CD14-positive monocyte (primary cell): ENCODE data around the gene OSBPL6. TPM values are rescaled to one million over a fixed set of nuclear protein-coding genes. Genes with fewer than 3 reads are reported as not detected.

Experiments used
- DNase-seq, 3 donors: peaks; one replicate each; pipeline ENCODE4 v3.0.0-alpha.2; 2011 to 2022
- H2AFZ ChIP-seq: 2 replicates; pipeline ENCODE4 v1.6.0; 2012; ENCODE audit warnings: mild to moderate bottlenecking, low read depth, low read length, inconsistent platforms; ENCODE audit not compliant: insufficient read depth, poor library complexity, severe bottlenecking
- H3K27ac ChIP-seq, 2 donors: 1 replicate in 1 of 2; 2 replicates in 1 of 2; pipeline ENCODE4 v1.5.1; 2012 to 2013; ENCODE audit warnings: low read length in 2 of 2, control low read depth in 1 of 2, inconsistent platforms in 1 of 2, low read depth in 1 of 2, mild to moderate bottlenecking in 1 of 2
- H3K27me3 ChIP-seq, 2 donors: one replicate each; pipeline versions ENCODE4 v1.6.0 to v1.6.1; 2011 to 2013; ENCODE audit warnings: low read length in 2 of 2; ENCODE audit not compliant: control insufficient read depth in 2 of 2, insufficient read depth in 2 of 2
- H3K36me3 ChIP-seq, 2 donors: replicated peaks in 1 of 2; 1 replicate in 1 of 2; 2 replicates in 1 of 2; pipeline versions ENCODE4 v1.5.1 to v1.6.1; 2012 to 2013; ENCODE audit warnings: low read length in 2 of 2, control low read depth in 1 of 2, inconsistent platforms in 1 of 2, mild to moderate bottlenecking in 1 of 2; ENCODE audit not compliant: insufficient read depth in 2 of 2, control insufficient read depth in 1 of 2
- H3K4me1 ChIP-seq, 2 donors: 1 replicate in 1 of 2; 2 replicates in 1 of 2; pipeline versions ENCODE4 v1.5.1 to v1.6.1; 2012 to 2013; ENCODE audit warnings: low read length in 2 of 2, control low read depth in 1 of 2, inconsistent platforms in 1 of 2, mild to moderate bottlenecking in 1 of 2, moderate library complexity in 1 of 2; ENCODE audit not compliant: insufficient read depth in 2 of 2, control insufficient read depth in 1 of 2
- H3K4me2 ChIP-seq: replicated peaks from 2 replicates; pipeline ENCODE3; 2012; ENCODE audit warnings: low read length, moderate library complexity, mild to moderate bottlenecking; ENCODE audit not compliant: poor library complexity, severe bottlenecking; ENCODE audit errors: extremely low read depth
- H3K4me3 ChIP-seq, 3 experiments: fragments of 200-600 bp in 1 of 3; sonication (generic) in 1 of 3; replicated peaks in 1 of 3; 1 replicate in 2 of 3; 2 replicates in 1 of 3; pipeline ENCODE4 v1.5.1; 2011 to 2013; ENCODE audit warnings: low read length in 3 of 3, mild to moderate bottlenecking in 3 of 3, control low read depth in 2 of 3, low read depth in 2 of 3, inconsistent platforms in 1 of 3, moderate library complexity in 1 of 3
- H3K79me2 ChIP-seq: 2 replicates; pipeline ENCODE4 v1.6.0; 2012; ENCODE audit warnings: mild to moderate bottlenecking, control low read depth, inconsistent platforms, low read length, moderate library complexity; ENCODE audit not compliant: insufficient read depth
- H3K9ac ChIP-seq: 2 replicates; pipeline ENCODE4 v1.6.0; 2017; ENCODE audit warnings: low read length, mild to moderate bottlenecking; ENCODE audit not compliant: insufficient read depth, poor library complexity, severe bottlenecking
- H3K9me3 ChIP-seq, 2 donors: replicated peaks in 1 of 2; 1 replicate in 1 of 2; 2 replicates in 1 of 2; pipeline versions ENCODE4 v1.5.1 to v1.6.1; 2012 to 2013; ENCODE audit warnings: low read length in 2 of 2, control low read depth in 1 of 2; ENCODE audit not compliant: control insufficient read depth in 1 of 2, insufficient read depth in 1 of 2
- H4K20me1 ChIP-seq: 2 replicates; pipeline ENCODE4 v1.6.0; 2012; ENCODE audit warnings: mild to moderate bottlenecking, low read length, control low read depth, moderate library complexity; ENCODE audit not compliant: insufficient read depth
- H3K27ac Mint-ChIP-seq, 7 donors: one replicate each; pipeline ENCODE4 v1.8.0; 2020; ENCODE audit warnings: mild to moderate bottlenecking in 7 of 7, mixed read lengths in 7 of 7, moderate library complexity in 6 of 7, inconsistent platforms in 2 of 7
- H3K27me3 Mint-ChIP-seq, 3 donors: one replicate each; pipeline ENCODE4 v1.8.0; 2021 to 2022; ENCODE audit warnings: low read depth in 3 of 3, mild to moderate bottlenecking in 3 of 3, mixed read lengths in 3 of 3, moderate library complexity in 3 of 3, inconsistent platforms in 1 of 3
- H3K36me3 Mint-ChIP-seq, 2 donors: one replicate each; pipeline ENCODE4 v1.8.0; 2020; ENCODE audit warnings: mixed read lengths in 2 of 2, inconsistent platforms in 1 of 2, mild to moderate bottlenecking in 1 of 2
- H3K4me1 Mint-ChIP-seq: one replicate; pipeline ENCODE4 v1.8.0; 2020; ENCODE audit warnings: mild to moderate bottlenecking, mixed read lengths
- H3K4me3 Mint-ChIP-seq, 2 donors: one replicate each; pipeline ENCODE4 v1.8.0; 2020; ENCODE audit warnings: mild to moderate bottlenecking in 2 of 2, mixed read lengths in 2 of 2, moderate library complexity in 1 of 2
- H3K9me3 Mint-ChIP-seq, 7 donors: one replicate each; pipeline ENCODE4 v1.8.0; 2020 to 2022; ENCODE audit warnings: mixed read lengths in 7 of 7, mild to moderate bottlenecking in 6 of 7, moderate library complexity in 6 of 7, inconsistent platforms in 2 of 7
- WGBS: methylation state at CpG from one replicate; pipeline ENCODE4 v1.1.5; 2013; ENCODE audit warnings: missing lambda C conversion rate; ENCODE audit not compliant: insufficient coverage; 5-methylcytosine and 5-hydroxymethylcytosine counted together
- intact Hi-C, 2 donors: fragments of 100-400 bp; cut with micrococcal nuclease; formaldehyde crosslinking; loops; one replicate each; pipeline versions ENCODE4 v1.15.0 to v1.15.1; 2023
- polyA plus RNA-seq, 3 donors: library from polyadenylated mRNA; depleted of rRNA in 1 of 3; unstranded in 2 of 3; stranded (reverse) in 1 of 3; fragments of 300-500 nt in 2 of 3; fragments of >200 nt in 1 of 3; fragmentation: Illumina TruSeq in 2 of 3; gene quantifications; 1 replicate in 2 of 3; 2 replicates in 1 of 3; pipeline ENCODE4 v1.2.3, GENCODE V29; 2012 to 2021
- TF ChIP-seq, protein P1 (sequence below): fragments of 200-600 bp; IDR thresholded peaks from one replicate; pipeline ENCODE4 v1.8.0; 2022; ENCODE audit warnings: antibody characterized with exemption, mild to moderate bottlenecking

OSBPL6 gene
- polyA plus RNA-seq, 3 donors: not detected

DNA sequence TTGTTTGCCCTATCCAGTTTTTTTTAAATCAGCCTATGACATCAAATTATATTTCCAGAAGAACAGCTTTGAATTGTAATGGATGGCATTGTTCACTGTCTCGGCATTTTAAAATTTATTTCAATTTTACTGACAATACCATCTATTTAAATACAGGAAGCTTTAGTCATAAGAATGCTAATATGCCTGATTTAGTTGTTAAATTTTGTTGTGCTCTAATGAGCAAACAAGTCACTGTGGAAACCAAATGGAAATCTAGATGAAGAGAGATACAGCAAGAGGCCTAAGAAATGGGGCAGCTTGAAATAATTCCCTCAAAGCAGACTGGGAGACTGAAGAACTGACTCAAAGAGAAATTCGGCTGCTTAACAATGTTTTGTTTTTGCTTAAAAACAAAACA lies 76.8 kb downstream of the OSBPL6 start:
- Mint-ChIP-seq H3K36me3 (no peaks in the 10 kb centered on the region), H3K27ac (no peak overlapping the region), H3K9me3 (no peaks in the 10 kb centered on the region), H3K27me3 (peaks cover 0 to 4% (median 0%) of the 10 kb centered on the region in 3 donors), H3K4me3 (no peak overlapping the region), H3K4me1 (peaks cover 4% of the 10 kb centered on the region)
- Histone ChIP-seq H2AFZ (no peak overlapping the region), H3K36me3 (no peaks in the 10 kb centered on the region), H3K4me3 (no peak overlapping the region), H3K4me2 (no peak overlapping the region), H4K20me1 (no peaks in the 10 kb centered on the region), H3K79me2 (no peaks in the 10 kb centered on the region), H3K4me1 (peaks cover 5 to 7% of the 10 kb centered on the region in 2 donors), H3K27me3 (no peaks in the 10 kb centered on the region), H3K27ac (no peak overlapping the region), H3K9me3 (no peaks in the 10 kb centered on the region), H3K9ac (no peak overlapping the region)
- TF ChIP-seq, protein P1, sequence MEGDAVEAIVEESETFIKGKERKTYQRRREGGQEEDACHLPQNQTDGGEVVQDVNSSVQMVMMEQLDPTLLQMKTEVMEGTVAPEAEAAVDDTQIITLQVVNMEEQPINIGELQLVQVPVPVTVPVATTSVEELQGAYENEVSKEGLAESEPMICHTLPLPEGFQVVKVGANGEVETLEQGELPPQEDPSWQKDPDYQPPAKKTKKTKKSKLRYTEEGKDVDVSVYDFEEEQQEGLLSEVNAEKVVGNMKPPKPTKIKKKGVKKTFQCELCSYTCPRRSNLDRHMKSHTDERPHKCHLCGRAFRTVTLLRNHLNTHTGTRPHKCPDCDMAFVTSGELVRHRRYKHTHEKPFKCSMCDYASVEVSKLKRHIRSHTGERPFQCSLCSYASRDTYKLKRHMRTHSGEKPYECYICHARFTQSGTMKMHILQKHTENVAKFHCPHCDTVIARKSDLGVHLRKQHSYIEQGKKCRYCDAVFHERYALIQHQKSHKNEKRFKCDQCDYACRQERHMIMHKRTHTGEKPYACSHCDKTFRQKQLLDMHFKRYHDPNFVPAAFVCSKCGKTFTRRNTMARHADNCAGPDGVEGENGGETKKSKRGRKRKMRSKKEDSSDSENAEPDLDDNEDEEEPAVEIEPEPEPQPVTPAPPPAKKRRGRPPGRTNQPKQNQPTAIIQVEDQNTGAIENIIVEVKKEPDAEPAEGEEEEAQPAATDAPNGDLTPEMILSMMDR: no peak
- DNase-seq: no peak
- intact Hi-C loops: no loop called here
- WGBS: no CpG with 5 or more reads among the region's 2 CpGs

DNA sequence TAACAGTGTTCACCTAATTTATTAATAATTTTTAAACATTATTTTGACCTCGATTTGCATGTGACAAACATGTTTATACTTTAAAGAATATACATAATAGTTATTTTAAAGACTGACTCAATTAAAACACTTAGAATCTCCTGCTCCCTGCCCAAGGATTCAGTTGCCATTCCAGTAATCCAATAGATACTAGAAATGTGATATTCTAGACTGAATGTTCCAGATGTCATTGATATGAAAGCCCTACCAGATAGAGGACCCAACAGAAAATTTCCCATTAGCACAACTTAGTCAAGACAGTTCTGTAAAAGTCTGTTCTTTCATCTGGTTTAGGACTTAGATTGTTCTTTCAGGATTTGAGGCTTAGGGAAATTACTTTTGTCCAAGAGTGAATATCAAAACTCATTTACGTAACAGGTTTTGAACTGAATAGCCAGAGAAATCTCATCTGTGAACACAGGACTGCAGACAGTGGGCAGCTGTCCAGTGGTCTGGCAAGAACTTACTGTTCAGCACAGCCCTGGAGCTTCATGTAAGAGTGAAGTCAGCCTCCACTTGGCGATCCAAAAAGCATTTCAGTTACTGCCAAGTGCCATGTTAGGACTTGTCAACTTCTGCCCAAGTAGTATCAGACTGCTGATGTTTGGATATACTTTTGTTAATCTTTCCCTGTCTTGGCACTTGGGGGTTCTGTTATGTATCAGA lies 77.5 kb downstream of the OSBPL6 start:
- Mint-ChIP-seq H3K27me3 (peaks cover 0 to 4% (median 0%) of the 10 kb centered on the region in 3 donors), H3K36me3 (no peaks in the 10 kb centered on the region), H3K4me1 (peaks cover 4% of the 10 kb centered on the region), H3K9me3 (no peaks in the 10 kb centered on the region), H3K4me3 (no peak overlapping the region), H3K27ac (no peak overlapping the region)
- no peaks in the 10 kb centered on the region for H3K79me2 ChIP-seq
- H3K27ac ChIP-seq: no peak overlapping the region
- H3K27me3 ChIP-seq: no peaks in the 10 kb centered on the region
- no peaks in the 10 kb centered on the region for H3K36me3 ChIP-seq
- no peak overlapping the region for H3K4me2 ChIP-seq
- no peak overlapping the region for H3K4me3 ChIP-seq
- H2AFZ ChIP-seq: no peak overlapping the region
- WGBS: 94% methylated on average over 2 of the region's 3 CpGs
- peaks cover 5 to 7% of the 10 kb centered on the region in 2 donors for H3K4me1 ChIP-seq
- intact Hi-C loops: no loop called here
- DNase-seq: no peak
- H3K9ac ChIP-seq: no peak overlapping the region
- no peaks in the 10 kb centered on the region for H3K9me3 ChIP-seq
- H4K20me1 ChIP-seq: no peaks in the 10 kb centered on the region
- TF ChIP-seq, protein P1: no peak
